GM18858 (cell line): ENCODE measurements around the gene NMRAL1.

Source experiments
- ATAC-seq: cut with Tn5 transposase; IDR thresholded peaks from one replicate; pipeline ENCODE4 v1.9.1; 2021; ENCODE audit not compliant: unreplicated experiment

NMRAL1 gene

DNA sequence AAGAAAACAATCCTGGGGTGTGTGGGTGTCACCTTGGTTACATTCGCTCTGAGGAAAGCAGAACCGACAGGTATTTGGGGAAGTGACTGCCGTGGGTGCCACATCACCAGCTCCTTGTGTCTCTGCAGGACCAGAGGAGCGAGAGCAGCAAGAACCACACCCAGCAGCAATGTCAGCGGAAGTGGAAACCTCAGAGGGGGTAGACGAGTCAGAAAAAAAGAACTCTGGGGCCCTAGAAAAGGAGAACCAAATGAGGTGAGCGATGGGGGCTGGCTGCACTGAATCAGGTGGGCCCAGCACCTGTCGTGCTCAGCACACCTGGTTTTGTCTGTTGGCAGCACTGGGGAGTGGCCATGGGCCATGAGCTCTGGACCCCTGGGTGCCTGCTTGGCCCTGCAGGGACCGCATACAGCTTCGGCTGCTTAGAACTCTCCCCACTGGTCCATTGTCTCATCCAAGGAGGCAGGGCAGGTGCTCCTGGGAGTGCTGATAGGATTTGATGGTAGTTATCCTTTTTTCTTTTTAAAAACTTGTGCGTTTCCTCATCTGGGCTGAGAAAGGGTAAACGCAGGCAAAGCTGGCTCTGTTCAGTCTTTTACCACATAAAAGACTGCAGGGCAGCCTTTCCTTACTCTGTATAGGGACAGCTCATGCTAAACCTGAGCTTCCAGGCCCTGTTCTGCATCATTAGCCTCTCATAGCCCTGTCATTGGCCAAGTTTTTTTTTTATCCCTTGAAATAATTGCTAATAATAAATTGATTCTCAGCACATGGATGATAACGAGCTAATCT lies 31.1 kb upstream of the NMRAL1 start:
- ATAC-seq: no peak

DNA sequence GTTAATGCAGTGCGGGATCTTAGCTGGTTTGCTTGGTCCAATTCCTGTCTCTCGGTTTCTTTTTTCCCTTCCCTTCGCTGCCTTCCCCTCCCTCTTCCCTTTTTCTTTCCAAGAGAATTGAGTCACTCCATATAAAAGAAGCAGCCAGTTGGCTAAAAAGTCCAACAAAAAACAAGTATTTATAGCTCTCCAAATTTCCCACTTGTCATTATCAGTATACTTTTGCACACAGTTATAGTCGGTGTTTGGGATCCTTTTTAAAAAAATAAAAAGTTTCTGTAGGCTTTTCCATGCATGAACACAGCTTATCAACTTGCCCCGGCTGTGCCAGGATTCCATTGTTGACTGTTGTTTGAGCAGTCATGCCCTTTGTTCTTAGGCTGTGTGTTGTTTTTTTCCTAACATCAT lies 26.6 kb upstream of the NMRAL1 start:
- no peak for ATAC-seq

DNA sequence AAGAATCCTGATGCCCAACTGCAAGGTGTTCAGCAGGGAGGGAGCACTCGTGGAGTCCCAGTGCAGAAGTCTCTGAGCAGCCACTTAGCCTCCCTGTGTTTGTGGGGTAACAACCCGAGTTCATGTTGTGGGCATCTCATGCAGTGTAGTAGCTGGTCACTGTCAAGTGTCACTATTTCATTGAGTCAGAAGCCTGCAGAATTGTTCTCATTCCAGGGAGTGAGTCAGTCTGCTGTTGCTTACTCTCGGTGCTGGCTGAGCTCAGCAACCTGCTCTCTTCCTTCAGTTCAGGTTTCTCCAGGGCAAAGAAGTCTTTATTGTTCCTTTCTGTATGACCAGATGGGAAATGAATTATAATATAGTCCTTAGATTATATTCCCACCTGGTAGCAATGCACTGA lies 25.8 kb upstream of the NMRAL1 start:
- ATAC-seq: no peak

DNA sequence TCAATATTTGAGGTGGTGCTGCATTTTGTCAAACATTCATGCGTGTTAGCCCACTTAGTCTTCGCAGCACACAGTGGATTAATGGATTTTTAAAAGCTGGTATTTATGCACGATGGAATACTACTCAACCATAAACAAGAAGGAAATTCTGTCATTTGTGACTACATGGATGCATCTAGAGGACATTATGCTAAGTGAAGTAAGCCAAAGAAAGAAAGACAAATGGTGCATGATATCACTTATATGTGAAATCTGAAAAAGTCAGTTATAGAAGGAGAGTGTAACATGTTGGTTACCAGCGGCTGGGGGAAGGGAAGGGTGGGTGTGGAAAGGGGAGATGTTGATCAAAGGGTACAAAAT lies 24.8 kb upstream of the NMRAL1 start:
- ATAC-seq: no peak

DNA sequence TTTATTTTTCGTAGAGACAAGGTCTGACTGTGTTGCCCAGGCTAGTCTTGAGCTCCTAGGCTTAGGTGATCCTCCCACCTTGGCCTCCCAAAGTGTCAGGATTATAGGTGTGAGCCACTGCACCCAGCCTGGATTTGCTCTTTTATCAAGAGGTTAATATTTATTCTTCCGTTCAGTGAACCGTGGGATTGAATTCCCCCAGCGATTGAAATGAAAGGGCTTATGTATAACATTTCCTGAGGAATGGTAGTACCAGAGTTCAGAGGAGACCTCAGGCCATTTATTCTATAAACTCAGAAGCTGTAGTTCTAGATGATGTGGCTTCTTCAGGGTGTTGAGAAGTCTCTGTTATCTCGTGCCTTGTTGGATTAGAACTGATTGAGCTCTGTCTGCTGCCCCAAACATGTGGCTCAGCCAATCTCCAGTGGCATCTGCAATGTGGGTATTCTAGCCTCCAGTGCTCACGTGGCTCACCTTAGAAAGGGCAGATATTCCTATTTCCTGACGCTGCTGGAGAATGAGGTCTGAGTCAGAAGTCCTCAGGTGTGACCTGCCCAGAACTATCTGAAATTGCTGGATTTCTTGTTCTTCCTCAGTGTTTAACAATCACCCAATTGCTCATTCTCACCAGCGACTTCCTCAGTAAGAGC lies 24.2 kb upstream of the NMRAL1 start:
- ATAC-seq: no peak

DNA sequence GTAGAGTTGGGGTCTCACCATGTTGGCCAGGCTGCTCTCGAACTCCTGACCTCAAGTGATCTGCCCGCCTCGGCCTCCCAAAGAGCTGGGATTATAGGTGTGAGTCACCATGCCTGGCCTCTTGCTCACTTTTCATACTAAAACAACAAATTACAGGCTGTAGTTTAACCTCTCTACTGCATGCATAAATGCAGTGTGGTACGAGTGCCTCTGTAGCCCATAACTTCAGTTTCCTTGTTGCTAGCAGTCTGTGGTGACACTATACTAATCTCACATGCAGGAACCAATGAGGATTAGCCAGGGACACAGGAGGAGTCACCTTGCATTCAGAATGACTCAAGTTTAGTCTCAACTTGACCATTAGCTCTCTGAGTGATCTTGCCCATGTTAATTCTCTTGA lies 21.9 kb upstream of the NMRAL1 start:
- no peak for ATAC-seq

DNA sequence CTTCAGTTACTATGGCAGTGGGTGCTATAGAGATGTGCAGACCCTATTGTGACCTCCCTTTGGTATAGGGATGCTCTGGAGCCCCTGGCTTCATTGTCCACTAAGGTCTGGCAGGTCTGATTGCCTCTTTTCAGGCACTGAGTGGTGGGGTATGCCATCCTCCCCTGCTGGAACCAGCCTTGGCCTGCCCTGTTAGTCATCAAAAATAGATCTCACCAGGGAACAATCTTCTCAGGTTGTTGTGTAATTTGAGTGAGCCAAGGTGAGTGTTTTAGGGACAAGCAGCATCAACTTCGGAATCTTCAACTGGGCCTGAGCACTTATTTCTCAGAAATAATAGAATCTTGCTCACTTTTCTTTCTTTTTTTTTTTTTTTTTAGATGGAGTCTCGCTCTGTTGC lies 21.3 kb upstream of the NMRAL1 start:
- ATAC-seq: no peak

DNA sequence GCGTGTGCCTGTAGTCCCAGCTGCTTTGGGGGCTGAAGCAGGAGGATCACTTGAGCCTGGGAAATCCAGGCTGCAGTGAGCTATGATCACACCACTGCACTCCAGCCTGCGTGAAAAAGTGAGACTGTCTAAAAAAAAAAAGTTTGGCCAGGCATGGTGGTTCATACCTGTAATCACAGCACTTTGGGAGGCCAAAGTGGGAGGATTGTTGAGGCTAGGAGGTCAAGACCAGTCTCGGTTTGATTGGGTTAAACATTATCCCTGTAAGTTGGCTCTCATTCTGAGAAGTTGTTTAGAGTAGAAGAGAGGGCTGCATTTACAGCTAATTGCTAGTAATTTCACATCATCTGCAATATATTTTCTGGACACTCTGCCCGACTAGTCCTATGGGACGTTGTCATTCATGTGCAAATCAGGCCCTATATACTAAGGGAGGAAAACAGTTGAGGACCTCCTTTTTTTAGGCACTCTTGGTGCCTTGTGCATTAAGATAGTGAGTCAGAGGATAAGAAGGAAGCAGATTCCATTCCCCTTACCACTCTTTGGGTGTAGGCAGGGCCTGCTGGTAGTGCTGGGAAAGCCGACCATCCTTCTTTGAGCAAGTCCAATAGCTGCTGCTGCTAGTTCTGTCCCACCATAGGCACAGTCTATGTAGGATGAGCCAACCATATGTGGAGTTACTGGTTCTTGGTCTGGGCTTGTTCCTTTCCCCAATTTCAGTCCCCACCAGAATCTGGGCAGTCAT lies 20.5 kb upstream of the NMRAL1 start:
- no peak for ATAC-seq

DNA sequence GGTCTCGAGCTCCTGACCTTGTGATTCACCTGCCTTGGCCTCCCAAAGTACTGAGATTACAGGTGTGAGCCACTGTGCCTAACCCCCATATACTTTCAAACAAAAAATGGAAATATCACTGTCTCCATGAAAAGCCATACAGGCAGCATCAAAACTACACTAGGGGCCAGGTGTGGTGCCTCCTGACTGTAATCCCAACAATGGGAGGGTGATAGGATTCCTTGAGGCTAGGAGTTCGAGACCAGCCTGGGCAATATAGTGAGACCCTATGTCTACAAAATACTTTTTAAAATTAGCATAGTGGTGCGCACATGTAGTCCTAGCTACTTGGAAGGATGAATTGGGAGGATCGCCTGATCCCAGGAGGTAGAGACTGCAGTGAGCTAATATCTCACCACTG lies 17.5 kb upstream of the NMRAL1 start:
- no peak for ATAC-seq

DNA sequence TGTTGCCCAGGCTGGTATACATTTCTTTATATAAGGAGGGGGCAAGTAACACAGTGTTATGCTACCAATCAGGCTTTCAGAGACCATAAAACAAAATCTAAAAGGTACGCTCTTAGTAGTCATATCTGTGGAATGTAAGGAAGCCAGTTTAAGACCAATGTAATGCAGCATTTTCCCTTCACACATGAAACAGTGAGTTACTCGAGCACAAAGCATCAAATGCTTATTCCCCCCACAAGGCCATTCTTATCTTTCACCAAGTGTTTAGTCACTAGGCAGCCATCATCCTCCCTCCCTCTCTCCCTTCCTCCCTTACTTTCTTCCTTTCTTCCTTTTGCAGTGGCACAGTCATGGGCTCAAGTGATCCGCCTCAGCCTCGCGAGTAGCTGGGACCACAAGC lies 14.6 kb upstream of the NMRAL1 start:
- ATAC-seq: no peak

DNA sequence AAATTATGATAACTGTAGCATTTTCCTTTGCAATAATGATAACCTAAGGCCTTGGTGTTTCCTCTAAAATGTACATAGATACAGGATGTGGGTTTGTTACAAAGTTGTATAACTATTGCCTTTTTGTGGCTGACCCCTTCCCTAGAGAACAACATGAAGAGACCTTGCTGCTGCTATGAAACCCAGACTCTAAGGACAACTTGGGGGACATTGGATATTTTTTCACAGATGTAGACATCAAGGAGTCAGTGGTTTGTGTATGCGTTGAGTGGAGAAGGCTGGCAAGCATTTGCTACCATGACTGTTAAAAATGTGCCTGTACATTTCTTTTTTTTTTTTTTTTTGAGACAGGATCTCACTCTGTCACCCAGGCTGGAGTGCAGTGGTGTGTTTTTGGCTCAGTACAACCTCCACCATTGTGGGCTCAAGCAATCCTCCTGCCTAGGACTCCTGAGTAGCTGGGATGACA lies 14.1 kb upstream of the NMRAL1 start:
- ATAC-seq: no peak

DNA sequence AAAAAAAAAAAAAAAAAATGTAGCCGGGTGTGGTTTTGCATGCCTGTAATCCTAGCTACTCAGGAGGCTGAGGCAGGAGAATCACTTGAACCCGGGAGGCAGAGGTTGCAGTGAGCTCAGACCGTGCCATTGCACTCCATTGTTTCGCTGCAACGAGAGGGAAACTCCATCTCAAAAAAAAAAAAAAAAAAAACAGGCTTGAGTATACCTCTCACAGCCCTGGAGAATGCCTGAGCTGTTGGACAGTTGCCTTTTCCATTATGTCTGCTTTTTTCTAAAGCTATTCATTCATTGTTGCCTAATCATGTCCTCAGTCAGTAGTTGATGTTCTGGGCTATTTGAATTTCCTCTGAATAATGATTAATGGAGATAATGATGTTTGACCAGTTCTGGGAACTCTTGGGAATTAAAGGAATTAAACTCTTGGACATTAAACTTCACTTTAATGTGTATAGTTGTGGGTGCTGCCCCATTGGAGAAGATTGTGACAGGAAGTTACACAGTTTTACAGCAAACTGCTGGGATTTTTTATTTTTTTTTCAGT lies 13.6 kb upstream of the NMRAL1 start:
- ATAC-seq: no peak

DNA sequence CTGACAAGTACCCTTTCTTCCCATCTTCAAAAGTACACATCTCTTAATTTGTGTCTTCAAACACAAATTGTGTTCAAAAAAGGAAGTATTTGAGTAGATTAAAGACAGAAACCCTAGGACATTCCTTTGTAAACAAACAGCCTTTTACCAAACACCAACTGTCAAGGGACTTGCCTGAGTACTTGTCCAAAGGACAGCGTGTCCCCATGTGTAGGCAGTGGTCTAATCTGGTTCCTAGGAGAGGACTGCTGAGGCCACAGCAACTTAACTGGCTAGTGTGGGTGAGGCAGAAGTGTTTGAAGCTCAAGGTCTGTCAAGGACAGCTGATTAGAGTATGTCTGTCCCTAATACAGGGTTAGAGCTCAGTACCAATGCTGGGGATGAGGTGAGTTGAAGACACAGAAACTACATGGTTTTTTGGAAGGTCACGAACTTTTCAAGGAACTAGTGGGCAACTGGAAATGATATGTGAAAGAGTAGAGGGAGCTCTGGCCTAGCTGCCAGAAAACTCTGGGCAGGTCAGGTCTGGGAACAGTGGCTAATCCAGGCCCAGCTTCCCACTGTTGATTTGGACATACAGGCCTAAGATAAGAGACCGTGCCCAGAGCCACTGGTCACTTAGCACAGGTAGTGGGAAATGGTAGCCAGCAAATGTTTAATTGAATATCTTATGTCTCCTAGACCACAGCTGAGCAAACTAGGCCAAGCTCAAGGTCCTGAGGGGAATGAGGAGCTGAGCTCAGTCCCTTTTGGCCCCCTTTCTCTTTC lies 11.9 kb upstream of the NMRAL1 start:
- no peak for ATAC-seq

DNA sequence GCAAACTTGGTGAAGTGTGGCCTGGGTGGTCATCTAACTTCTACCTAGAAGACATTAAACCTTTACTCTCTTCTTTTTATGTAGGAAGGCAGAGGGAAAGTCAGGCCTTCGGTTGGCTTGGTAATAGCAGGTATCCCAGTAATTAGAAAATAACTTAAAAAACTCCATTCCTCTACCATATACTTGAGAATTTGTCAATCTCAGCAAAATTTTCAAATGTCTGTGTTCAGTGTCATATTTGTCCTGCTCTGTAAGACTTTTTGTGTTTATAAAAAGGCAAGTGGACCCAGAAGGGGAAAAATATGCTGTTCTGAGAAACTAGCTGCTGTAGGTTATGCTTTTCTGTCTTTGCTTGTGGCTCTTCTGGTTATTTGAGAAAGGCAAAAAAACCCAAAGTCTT lies 7.5 kb upstream of the NMRAL1 start:
- no peak for ATAC-seq

DNA sequence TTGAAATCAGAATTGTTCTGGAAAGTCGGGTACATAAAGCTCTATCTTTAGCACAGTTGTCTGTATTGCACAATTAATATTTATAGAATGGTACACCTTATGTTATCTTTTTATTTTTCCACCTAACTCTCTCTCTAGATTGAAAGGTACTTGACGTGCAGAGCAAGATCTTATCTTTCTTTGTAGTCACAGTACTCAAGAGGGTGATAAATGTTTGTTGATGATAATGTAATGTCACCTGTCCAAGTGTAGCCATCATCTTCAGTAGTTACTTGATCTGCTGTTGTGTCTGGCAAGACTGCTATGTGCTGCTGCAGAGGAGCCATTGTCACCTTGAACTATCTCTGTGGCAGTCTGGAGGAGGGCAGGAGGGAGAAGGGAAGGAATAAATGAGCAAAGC lies 7.1 kb upstream of the NMRAL1 start:
- no peak for ATAC-seq

DNA sequence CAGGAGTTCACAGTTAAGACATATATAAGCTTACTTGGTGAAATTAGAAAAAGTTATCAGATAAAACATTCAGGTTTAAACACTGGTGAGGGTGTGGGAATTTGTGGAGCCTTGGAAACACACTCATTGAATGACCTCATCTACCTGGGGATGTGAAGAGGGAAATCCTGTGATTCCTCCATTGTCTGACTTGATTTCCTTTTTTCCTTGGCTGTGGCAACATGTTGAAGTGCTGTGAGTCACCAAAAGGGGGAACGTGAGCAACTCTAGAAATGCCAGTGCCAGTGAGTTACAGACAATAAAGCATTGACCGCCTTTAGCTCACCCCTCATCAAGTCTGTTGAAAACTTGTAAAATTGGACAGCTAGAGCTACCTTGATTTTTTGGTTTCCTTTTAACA lies 3.5 kb upstream of the NMRAL1 start:
- no peak for ATAC-seq

DNA sequence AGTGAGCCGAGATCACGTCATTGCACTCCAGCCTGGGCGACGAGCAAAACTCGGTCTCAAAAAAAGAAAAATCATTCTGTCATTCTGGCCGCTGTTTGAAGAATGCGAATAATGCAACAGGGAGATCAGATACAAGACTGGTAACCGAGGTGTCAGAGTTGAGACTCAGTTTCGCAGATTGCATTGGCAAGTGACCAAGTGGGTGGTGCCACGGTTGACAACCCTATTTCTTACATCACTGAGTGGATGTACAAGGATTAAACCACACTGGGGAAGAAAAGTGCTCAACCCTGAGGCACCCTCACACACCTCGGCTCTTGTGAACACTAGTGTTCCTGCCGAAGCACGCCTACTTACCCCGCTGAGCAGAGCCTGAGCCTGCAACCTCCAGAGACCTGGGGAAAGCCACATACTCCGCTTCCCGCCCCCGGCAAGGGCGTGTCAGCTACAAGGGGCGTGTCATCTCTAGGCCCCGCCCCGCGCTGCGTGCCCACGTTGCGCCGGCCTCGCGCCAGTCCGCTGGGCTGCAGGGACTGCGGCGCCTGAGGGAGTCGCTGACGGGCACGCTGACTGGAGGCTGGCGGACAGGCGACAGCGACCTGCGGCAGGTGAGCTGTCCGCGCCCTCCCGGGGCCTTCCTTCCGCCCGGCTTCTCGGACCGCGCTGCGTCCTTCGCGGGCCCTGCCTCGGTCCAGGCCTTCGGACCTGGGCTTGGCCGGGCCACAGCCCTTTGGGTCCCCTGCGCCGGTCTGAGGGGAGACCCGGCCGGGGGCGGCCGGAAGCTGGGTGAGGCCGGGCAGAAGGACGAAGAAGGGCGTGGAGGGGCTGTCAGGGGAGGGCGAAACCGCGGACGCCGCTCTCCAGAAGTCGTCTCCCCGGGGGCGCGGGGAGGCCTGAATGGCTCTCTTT lies 1.7 kb upstream of the NMRAL1 start, which contains the start of gene HMOX2:
Gene HMOX2 (plus strand): TSS at position 519 of the 909 bp plus-strand sequence. CDS start 29,127 bp downstream, outside the sequence.
- ATAC-seq: peak; percentile 67

DNA sequence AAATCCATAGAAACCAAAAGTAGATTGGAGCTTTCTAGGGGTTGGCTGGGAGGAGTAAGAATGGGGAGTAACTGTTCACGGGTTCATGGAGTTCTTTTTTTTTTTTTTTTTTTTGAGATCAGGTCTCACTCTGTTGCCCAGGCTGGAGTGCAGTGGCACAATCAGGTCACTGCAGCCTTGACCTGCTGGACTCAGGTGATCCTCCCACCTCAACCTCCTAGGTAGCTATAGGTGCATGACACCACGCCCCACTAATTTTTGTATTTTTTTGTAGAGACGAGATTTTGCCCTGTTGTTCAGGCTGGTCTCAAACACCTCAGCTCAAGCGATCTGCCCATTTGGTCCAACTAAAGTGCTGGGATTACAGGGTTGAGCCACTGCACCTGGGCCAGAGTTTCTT lies 1.5 kb downstream of the NMRAL1 start:
- ATAC-seq: no peak

DNA sequence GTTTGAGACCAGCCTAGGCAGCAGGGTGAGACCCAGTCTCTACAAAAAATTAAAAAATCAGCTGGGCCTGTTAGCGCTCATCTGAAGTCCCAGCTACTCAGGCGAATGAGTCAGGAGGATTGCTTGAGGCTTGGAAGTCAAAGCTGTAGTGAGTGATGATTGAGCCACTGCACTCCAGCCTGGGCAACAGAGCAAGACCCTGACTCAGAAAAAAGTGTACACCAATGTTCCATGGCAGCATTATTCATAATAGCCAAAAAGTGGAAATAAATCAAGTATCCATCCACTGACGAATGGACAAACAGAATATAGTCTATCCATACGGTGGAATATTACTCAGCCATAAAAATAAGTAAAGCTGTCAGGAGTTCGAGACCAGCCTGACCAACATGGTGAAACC lies 2.6 kb downstream of the NMRAL1 start:
- ATAC-seq: no peak

DNA sequence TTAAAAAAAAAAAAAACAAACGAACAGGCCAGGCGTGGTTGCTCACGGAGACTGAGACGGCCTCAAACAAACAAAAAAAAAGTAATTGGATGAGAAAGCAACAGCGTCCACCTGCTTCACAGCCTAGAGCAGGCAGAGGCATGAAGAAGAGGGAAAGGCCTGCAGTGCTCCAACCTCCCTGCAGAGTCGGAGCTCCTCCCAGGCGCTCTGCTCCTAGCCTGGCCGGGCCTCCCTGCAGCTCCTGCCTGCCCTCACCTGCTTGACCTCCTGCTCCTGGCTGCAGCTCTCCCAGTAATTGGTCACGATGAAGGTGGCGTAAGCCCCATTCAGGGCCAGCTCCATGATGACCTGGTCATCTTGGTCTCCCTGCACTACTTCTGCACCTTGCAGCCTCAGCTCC lies 5.5 kb downstream of the NMRAL1 start:
- ATAC-seq: no peak
